Activated T-cell treated with anti-CD3 and anti-CD28 coated beads for 4 hours (primary cell): ENCODE results near the gene PAPOLA.
"Not testable (repeated sequence)": the region's sequence is repeated elsewhere in the genome, so short reads cannot be mapped to it uniquely, and the experiment has no call there.

Experiments
- DNase-seq: peaks from one replicate; pipeline ENCODE4 v3.0.0-alpha.2; 2020

The PAPOLA gene

GRCh38 chr14:96501740-96502620, at the start of gene PAPOLA:
Gene PAPOLA, plus strand, starts transcription at chr14:96502382. Its CDS starts 211 bp downstream, at chr14:96502593.
- DNase-seq: peak; percentile 91

GRCh38 chr14:96452684-96453083, 49.5 kb upstream of the PAPOLA start:
- DNase-seq: no peak

GRCh38 chr14:96455588-96455987, 46.6 kb upstream of the PAPOLA start:
- DNase-seq: no peak

- no peak for DNase-seq
These were observed 42.3 kb upstream of the PAPOLA start for GRCh38 chr14:96459851-96460250.

- DNase-seq: no peak
These were observed 40.0 kb upstream of the PAPOLA start for GRCh38 chr14:96461950-96462798.

- no peak for DNase-seq
These were observed 38.0 kb upstream of the PAPOLA start for GRCh38 chr14:96464136-96464535.

- no peak for DNase-seq
These were observed 35.3 kb upstream of the PAPOLA start for GRCh38 chr14:96466918-96467317.

GRCh38 chr14:96470331-96470730, 31.9 kb upstream of the PAPOLA start:
- no peak for DNase-seq

- DNase-seq: not testable (repeated sequence)
These were observed 31.2 kb upstream of the PAPOLA start for GRCh38 chr14:96470967-96471366.

- DNase-seq: no peak
These were observed 24.1 kb upstream of the PAPOLA start for GRCh38 chr14:96478119-96478518.

GRCh38 chr14:96479435-96480146, 22.6 kb upstream of the PAPOLA start:
- no peak for DNase-seq

GRCh38 chr14:96481731-96482314, 20.4 kb upstream of the PAPOLA start:
- DNase-seq: no peak

GRCh38 chr14:96482986-96483385, 19.2 kb upstream of the PAPOLA start:
- DNase-seq: no peak

GRCh38 chr14:96484399-96484798, 17.8 kb upstream of the PAPOLA start:
- no peak for DNase-seq

- DNase-seq: no peak
These were observed 15.5 kb upstream of the PAPOLA start for GRCh38 chr14:96486705-96487104.

GRCh38 chr14:96489327-96489726, 12.9 kb upstream of the PAPOLA start:
- DNase-seq: no peak

- no peak for DNase-seq
These were observed 9.0 kb upstream of the PAPOLA start for GRCh38 chr14:96493178-96493577.

- DNase-seq: no peak
These were observed 7.9 kb upstream of the PAPOLA start for GRCh38 chr14:96494331-96494730.

GRCh38 chr14:96497087-96497486, 5.1 kb upstream of the PAPOLA start:
- no peak for DNase-seq

GRCh38 chr14:96497586-96497985, 4.6 kb upstream of the PAPOLA start:
- no peak for DNase-seq

GRCh38 chr14:96501217-96501739, 904 bp upstream of the PAPOLA start:
- DNase-seq: peak; percentile 14

GRCh38 chr14:96502621-96503305, 581 bp downstream of the PAPOLA start:
- DNase-seq: no peak
